Heart left ventricle (tissue), 16 donors: ENCODE results near the gene RRAGB. TPM values are rescaled to one million over a fixed set of nuclear protein-coding genes. Genes with fewer than 3 reads are reported as not detected.

Experiments used
- ATAC-seq, 4 donors: fragments of 200-7000 bp; cut with Tn5 transposase; one replicate each; pipeline ENCODE4 v1.9.1; 2020 to 2022; ENCODE audit warnings: moderate library complexity in 4 of 4, mild to moderate bottlenecking in 3 of 4, moderate number of reproducible peaks in 1 of 4
- DNase-seq, 5 donors: peaks; one replicate each; pipeline ENCODE4 v3.0.0-alpha.2; 2020
- H3K27ac ChIP-seq, 12 donors: fragments of 200-600 bp; sonication (generic) in 4 of 12; one replicate each; pipeline versions ENCODE4 v1.5.0 to v1.8.0; 2016 to 2022; ENCODE audit warnings: mild to moderate bottlenecking in 2 of 12
- H3K27me3 ChIP-seq, 9 donors: fragments of 200-600 bp; sonication (generic) in 2 of 9; one replicate each; pipeline versions ENCODE4 v1.5.1 to v1.8.0; 2016 to 2022; ENCODE audit warnings: mild to moderate bottlenecking in 3 of 9
- H3K36me3 ChIP-seq, 9 donors: fragments of 200-600 bp; sonication (generic) in 2 of 9; one replicate each; pipeline versions ENCODE4 v1.5.0 to v1.8.0; 2018 to 2022; ENCODE audit warnings: mild to moderate bottlenecking in 2 of 9
- H3K4me1 ChIP-seq, 12 donors: fragments of 200-600 bp; sonication (generic) in 4 of 12; one replicate each; pipeline versions ENCODE4 v1.5.0 to v1.8.0; 2016 to 2022; ENCODE audit warnings: mild to moderate bottlenecking in 3 of 12
- H3K4me3 ChIP-seq, 12 donors: fragments of 200-600 bp; sonication (generic) in 4 of 12; one replicate each; pipeline versions ENCODE4 v1.5.0 to v1.8.0; 2017 to 2022; ENCODE audit warnings: mild to moderate bottlenecking in 9 of 12, moderate library complexity in 4 of 12
- H3K9me3 ChIP-seq, 12 donors: fragments of 200-600 bp; sonication (generic) in 4 of 12; one replicate each; pipeline versions ENCODE4 v1.5.0 to v1.8.0; 2016 to 2022; ENCODE audit warnings: mild to moderate bottlenecking in 1 of 12
- CTCF ChIP-seq, 12 donors: fragments of 200-600 bp; sonication (generic) in 4 of 12; IDR thresholded peaks; one replicate each; pipeline versions ENCODE4 v1.5.0 to v1.8.0; 2018 to 2022; ENCODE audit warnings: antibody characterized with exemption in 12 of 12, mild to moderate bottlenecking in 5 of 12
- POLR2A ChIP-seq, 2 donors: fragments of 450-650 bp; IDR thresholded peaks; one replicate each; pipeline ENCODE4 v1.6.1; 2017; ENCODE audit warnings: antibody characterized with exemption in 2 of 2, mild to moderate bottlenecking in 2 of 2, moderate library complexity in 2 of 2
- WGBS, 4 donors: extraction: QIAGEN DNeasy Blood & Tissue Kit in 2 of 4; methylation state at CpG; one replicate each; pipeline versions ENCODE4 v1.1.5 to v1.1.7; 2013 to 2018; 5-methylcytosine and 5-hydroxymethylcytosine counted together
- intact Hi-C, 10 donors: fragments of 100-400 bp; cut with DNase I; formaldehyde crosslinking; loops; one replicate each; pipeline versions ENCODE4 v1.11.1 to v1.14.2; 2022
- polyA plus RNA-seq, 2 donors: library from polyadenylated mRNA; stranded (reverse); fragments of 200-250 nt; gene quantifications; one replicate each; pipeline ENCODE4 v1.2.3, GENCODE V29; 2013
- total RNA-seq, 9 donors: library from RNA; depleted of rRNA in 2 of 9; stranded (reverse); fragments of >200 nt in 2 of 9; fragmentation: NEBNext Ultra II Directional in 3 of 9; extraction: Animal tissue kit (Norgen Biotek cat#: 25700) in 3 of 9; gene quantifications; one replicate each; pipeline versions ENCODE4 v1.1.0 to v1.2.4, GENCODE V29; 2016 to 2023
- donor health status: ischemic (EF 13 %, LVEDD 7.1; RV severe dilation, severe dysfunction).
- donor health status: healthy with polysubstance abuse.
- donor health status: DM: no; HTN: yes; CAD: no.
- donor health status: DM: no; HTN: no; CAD: no.
- donor health status: ischemic (EF 25% LVEDD 6.9; RV normal size, moderate dysfunction).
- donor health status: ischemic (EF 25% LVEDD 5.7; RV mildly dilated, moderate dysfunction).
- donor health status: healthy.
- donor health status: DM: yes; HTN: yes; CAD: no.
- donor health status: ischemic (EF 35%, LVEDD 5.7; RV mildly dilated, moderate dysfunction).
- donor health status: nonischemic (EF 11% LVEDD 7.7; RV severe dilation, severe dysfunction).
- donor health status: DM: yes; HTN: yes; CAD: no.
- donor health status: PGD.
- donor health status: ischemic (EF 29% LVEDD 5.4; RV normal size, mild dysfunction).
- donor health status: nonischemic (EF 23%, LVEDD 6.1; RV moderate dilation, normal function).

The RRAGB gene
- total and polyA plus RNA-seq, 11 donors, result 8.1 to 16.1 (median 11.5) TPM

DNA sequence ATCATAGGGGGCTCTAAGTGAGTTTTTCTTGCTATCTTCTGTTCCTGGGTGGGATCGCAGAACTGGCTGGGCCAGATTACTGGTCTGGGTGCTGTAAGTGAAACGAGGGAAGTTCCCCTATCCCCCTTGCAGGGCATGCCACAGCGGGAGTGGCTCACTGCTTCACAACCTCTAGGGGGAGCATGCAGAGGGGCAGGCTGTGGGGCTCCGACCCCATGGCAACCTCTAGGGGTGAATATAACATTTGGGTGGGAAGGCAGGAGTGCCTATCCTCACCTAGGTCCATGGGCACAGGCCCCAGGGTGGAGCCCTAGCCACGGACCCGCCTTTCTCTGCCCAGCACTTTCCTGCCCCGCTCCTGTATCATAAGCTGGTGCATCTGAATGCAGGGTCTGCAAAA, 1.7 kb upstream of the RRAGB start:
- no peak overlapping the region for H3K27ac ChIP-seq
- 64 to 83% (median 71%) methylated on average over 5 to 7 of the region's 7 CpGs for WGBS, 4 donors
- DNase-seq (no peak), ATAC-seq (no peak)
- no peaks in the 10 kb centered on the region for H3K27me3 ChIP-seq
- intact Hi-C loops, result loop anchor here in 2 of 10 donors (5.0 to 10.0 kb wide), 4 partner anchors 191 to 581 kb away; partner anchors contain the start of gene KLF8 (in 1 of the 2)
- no peak overlapping the region for H3K4me3 ChIP-seq
- TF ChIP-seq POLR2A (IDR thresholded peaks at IDR 0.05), result no peak
- no peak for TF ChIP-seq CTCF (IDR thresholded peaks at IDR 0.05)
- H3K4me1 ChIP-seq, result peaks cover 0 to 21% (median 2%) of the 10 kb centered on the region in 12 donors
- H3K36me3 ChIP-seq, result peaks cover 0 to 16% (median 1%) of the 10 kb centered on the region in 9 donors
- H3K9me3 ChIP-seq, result no peaks in the 10 kb centered on the region

- peak overlapping the region in 11 of 12 donors; percentile 40 to 89 (median 85) for H3K27ac ChIP-seq
- TF ChIP-seq CTCF (IDR thresholded peaks at IDR 0.05), result no peak
- H3K27me3 ChIP-seq, result no peaks in the 10 kb centered on the region
- ATAC-seq (no peak), DNase-seq (no peak)
- intact Hi-C loops, result loop anchor here in 2 of 10 donors (5.0 to 10.0 kb wide), 4 partner anchors 190 to 582 kb away; partner anchors contain the start of gene KLF8 (in 1 of the 2)
- WGBS, 4 donors, result 41 to 80% (median 55%) methylated on average over 3 of the region's 3 CpGs
- peak overlapping the region in 9 of 12 donors; percentile 61 to 99 (median 72) for H3K4me3 ChIP-seq
- H3K36me3 ChIP-seq, result peaks cover 0 to 27% (median 11%) of the 10 kb centered on the region in 9 donors
- no peaks in the 10 kb centered on the region for H3K9me3 ChIP-seq
- peaks cover 0 to 21% (median 2%) of the 10 kb centered on the region in 12 donors for H3K4me1 ChIP-seq
Observed at GRCh38 chrX:55716937-55717336, 612 bp upstream of the RRAGB start.

GRCh38 chrX:55731826-55732225, 14.3 kb downstream of the RRAGB start:
- ATAC-seq, result no peak
- Histone ChIP-seq H3K4me1 (no peaks in the 10 kb centered on the region), H3K36me3 (peaks cover 0 to 70% (median 36%) of the 10 kb centered on the region in 9 donors), H3K27ac (no peak overlapping the region), H3K4me3 (no peak overlapping the region), H3K9me3 (peaks cover 0 to 15% (median 0%) of the 10 kb centered on the region in 12 donors), H3K27me3 (no peaks in the 10 kb centered on the region)
- no peak for DNase-seq
- WGBS, 4 donors, result 48 to 84% (median 77%) methylated on average over 2 of the region's 2 CpGs
- intact Hi-C loops, result no loop called here
- no peak for TF ChIP-seq CTCF (IDR thresholded peaks at IDR 0.05)
- no peak for TF ChIP-seq POLR2A (IDR thresholded peaks at IDR 0.05)

DNA sequence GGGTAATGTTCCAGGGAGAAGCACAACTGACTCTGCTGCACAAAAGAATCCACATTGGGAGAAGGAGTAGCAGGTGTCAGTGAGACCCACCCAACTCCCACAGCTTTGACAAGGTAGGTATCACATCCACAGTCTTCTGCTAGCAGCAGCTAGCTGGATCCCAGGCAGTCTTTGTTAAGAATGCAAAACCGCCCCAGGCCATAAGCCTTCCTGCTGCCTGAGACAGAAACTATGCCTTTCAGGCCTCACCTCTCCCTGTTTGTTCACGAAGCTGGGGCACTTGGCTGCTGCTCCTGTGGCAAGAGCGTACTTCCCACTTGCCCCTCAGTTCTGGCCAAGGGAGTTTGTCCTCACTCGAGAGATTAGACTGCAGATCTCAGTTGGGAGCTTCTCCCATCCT, 21.4 kb downstream of the RRAGB start:
- Histone ChIP-seq H3K27me3 (no peaks in the 10 kb centered on the region), H3K27ac (no peak overlapping the region), H3K9me3 (peaks cover 0 to 11% (median 0%) of the 10 kb centered on the region in 12 donors), H3K36me3 (peaks cover 0 to 56% (median 35%) of the 10 kb centered on the region in 9 donors), H3K4me1 (no peaks in the 10 kb centered on the region), H3K4me3 (no peak overlapping the region)
- intact Hi-C loops, result no loop called here
- no peak for DNase-seq
- no peak for ATAC-seq
- no peak for TF ChIP-seq POLR2A (IDR thresholded peaks at IDR 0.05)
- TF ChIP-seq CTCF (IDR thresholded peaks at IDR 0.05), result no peak
- 77 to 96% (median 91%) methylated on average over 4 of the region's 4 CpGs for WGBS, 4 donors
